Measurements from ENCODE around the gene OSCAR.

DNA sequence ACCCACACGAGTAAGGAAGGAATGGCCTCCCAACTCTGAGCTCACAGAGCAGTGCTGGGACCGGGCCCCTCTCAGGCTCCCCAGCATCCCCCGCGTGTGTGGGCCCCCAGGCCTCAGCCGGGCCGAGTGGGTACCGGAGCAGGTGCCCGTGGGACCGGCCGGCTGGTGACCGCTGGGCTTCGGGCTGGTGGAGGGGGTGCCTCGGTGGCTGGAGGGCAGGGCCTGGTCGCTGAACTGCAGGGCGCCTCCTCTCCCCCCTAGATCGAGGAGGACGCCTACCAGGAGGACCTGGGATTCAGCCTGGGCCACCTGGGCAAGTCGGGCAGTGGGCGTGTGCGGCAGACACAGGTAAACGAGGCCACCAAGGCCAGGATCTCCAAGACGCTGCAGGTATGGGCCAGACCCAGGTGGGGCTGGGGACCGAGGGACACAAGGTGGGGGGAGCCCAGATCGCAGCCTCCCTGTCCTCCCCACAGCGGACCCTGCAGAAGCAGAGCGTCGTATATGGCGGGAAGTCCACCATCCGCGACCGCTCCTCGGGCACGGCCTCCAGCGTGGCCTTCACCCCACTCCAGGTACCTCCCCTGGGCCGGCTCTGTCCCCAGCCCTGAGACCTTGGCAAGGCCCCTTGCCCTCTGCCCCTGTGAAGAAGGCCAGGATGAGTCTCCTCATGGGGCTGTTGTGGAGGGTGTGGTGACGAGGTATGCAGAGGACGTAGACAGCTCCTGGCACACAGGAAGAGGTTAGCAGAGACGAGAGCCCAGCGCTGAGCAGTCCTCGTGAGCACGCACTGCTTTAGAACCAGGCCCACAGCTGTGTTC is 28.4 kb upstream of the OSCAR start:
- TF ChIP-seq, protein P1, sequence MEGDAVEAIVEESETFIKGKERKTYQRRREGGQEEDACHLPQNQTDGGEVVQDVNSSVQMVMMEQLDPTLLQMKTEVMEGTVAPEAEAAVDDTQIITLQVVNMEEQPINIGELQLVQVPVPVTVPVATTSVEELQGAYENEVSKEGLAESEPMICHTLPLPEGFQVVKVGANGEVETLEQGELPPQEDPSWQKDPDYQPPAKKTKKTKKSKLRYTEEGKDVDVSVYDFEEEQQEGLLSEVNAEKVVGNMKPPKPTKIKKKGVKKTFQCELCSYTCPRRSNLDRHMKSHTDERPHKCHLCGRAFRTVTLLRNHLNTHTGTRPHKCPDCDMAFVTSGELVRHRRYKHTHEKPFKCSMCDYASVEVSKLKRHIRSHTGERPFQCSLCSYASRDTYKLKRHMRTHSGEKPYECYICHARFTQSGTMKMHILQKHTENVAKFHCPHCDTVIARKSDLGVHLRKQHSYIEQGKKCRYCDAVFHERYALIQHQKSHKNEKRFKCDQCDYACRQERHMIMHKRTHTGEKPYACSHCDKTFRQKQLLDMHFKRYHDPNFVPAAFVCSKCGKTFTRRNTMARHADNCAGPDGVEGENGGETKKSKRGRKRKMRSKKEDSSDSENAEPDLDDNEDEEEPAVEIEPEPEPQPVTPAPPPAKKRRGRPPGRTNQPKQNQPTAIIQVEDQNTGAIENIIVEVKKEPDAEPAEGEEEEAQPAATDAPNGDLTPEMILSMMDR (IDR thresholded peaks at IDR 0.05): no peak
- TF ChIP-seq POLR2A (IDR thresholded peaks at IDR 0.05): no peak
